ENCODE measurements around the gene TLK1. TPM values are rescaled to one million over a fixed set of nuclear protein-coding genes. Genes with fewer than 3 reads are reported as not detected.

TLK1 gene
- total and polyA plus RNA-seq, 4 donors: 12.3 to 61.8 (median 34.4) TPM

DNA sequence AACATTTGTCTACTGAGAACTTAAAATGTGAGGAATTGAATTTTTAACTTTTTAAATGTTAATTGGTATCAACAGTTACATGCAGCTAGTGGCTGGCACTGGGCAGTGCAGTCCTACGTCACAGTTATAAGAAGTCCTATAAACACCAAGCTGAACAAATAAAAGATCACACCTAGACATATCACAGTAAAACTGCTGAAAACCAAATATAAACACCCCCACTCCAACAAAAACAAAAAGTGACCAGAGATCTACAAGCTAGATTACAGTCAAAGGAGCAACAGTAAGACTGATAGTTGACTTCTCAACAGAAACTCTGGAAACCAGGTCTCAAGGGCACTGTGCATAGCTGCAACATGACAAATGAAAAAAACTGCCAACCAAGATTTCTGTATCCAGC, 19.4 kb downstream of the TLK1 start:
- peaks cover 0 to 4% of the 10 kb centered on the region in 2 donors for H3K4me1 ChIP-seq (ENCODE audit: control insufficient read depth in 1 of 2, insufficient read depth in 2 of 2, low read length in 2 of 2)
- 33 to 35% methylated on average over 1 of the region's 1 CpG for WGBS, 2 donors

DNA sequence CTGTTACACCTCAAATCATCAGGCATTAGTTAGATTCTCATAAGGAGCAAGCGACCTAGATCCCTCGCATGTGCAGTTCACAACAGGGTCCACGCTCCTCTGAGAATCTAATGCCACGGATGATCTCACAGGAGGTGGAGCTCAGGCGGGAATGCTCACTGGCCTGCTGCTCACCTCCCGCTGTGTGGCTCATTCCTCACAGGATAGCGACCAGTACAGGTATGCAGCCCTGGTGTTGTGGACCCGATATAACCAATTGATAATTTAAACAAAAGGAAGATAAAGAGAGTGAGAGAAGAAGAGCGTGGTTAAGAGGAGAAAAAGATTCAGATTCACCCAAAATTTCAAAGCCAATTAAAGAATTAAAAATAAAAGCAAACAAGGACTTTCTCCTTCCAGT, 20.8 kb downstream of the TLK1 start:
- peaks cover under 1 to 4% of the 10 kb centered on the region in 2 donors for H3K4me1 ChIP-seq (ENCODE audit: control insufficient read depth in 1 of 2, insufficient read depth in 2 of 2, low read length in 2 of 2)
- intact Hi-C loops (cut with DNase I): loop anchor here in 1 of 2 donors (2.0 kb wide), 1 partner anchor 19 kb away; no protein-coding TSS in a partner anchor
- H3K36me3 ChIP-seq (ENCODE audit: control insufficient read depth in 1 of 2, insufficient read depth in 2 of 2, low read length in 1 of 2): no peaks in the 10 kb centered on the region
- H3K4me3 ChIP-seq (ENCODE audit: low read length in 2 of 2): no peak overlapping the region
- no peaks in the 10 kb centered on the region for H3K27me3 ChIP-seq (ENCODE audit: control insufficient read depth in 1 of 2, insufficient read depth in 2 of 2, low read length in 1 of 2)
- DNase-seq (no peak), ATAC-seq (ENCODE audit: low FRiP score) (no peak)
- no peak overlapping the region for H3K27ac ChIP-seq (ENCODE audit: low read depth in 1 of 2, low read length in 2 of 2)
- 93 to 98% methylated on average over 9 of the region's 9 CpGs for WGBS, 2 donors
- H3K9me3 ChIP-seq (ENCODE audit: control insufficient read depth, low read length): no peaks in the 10 kb centered on the region

More for the DNA sequence above, 19.4 kb downstream of the TLK1 start:
- Histone ChIP-seq H3K27me3 (ENCODE audit: control insufficient read depth in 1 of 2, insufficient read depth in 2 of 2, low read length in 1 of 2) (no peaks in the 10 kb centered on the region), H3K4me3 (ENCODE audit: low read length in 2 of 2) (no peak overlapping the region), H3K36me3 (ENCODE audit: control insufficient read depth in 1 of 2, insufficient read depth in 2 of 2, low read length in 1 of 2) (no peaks in the 10 kb centered on the region), H3K9me3 (ENCODE audit: control insufficient read depth, low read length) (no peaks in the 10 kb centered on the region), H3K27ac (ENCODE audit: low read depth in 1 of 2, low read length in 2 of 2) (no peak overlapping the region)
- intact Hi-C loops (cut with DNase I): no loop called here
- ATAC-seq (ENCODE audit: low FRiP score) (no peak), DNase-seq (no peak)

DNA sequence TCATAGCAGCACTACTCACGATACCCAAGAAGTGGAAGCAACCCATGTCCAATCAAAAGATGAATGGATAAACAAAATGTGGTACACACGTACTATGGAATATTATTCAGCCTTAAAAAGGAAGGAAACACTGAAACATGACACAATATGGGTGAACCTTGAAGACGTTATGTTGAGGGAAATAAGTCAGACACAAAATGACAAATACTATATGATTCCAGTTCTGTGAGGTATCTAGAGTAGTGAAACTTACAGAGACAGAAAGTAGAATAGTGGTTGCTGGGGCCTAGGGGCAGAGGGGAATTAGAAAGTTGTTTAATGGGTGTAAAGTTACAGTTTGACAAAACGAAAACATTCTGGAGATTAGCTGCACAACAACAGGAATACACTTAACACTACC, 24.7 kb downstream of the TLK1 start:
- no peak for DNase-seq
- H3K27me3 ChIP-seq (ENCODE audit: control insufficient read depth in 1 of 2, insufficient read depth in 2 of 2, low read length in 1 of 2): no peaks in the 10 kb centered on the region
- 92% methylated on average over 4 of the region's 4 CpGs for WGBS, 2 donors

GRCh38 chr2:171134624-171135230, 26.0 kb downstream of the TLK1 start:
- Histone ChIP-seq H3K4me1 (ENCODE audit: control insufficient read depth in 1 of 2, insufficient read depth in 2 of 2, low read length in 2 of 2) (peaks cover 2 to 4% of the 10 kb centered on the region in 2 donors), H3K9me3 (ENCODE audit: control insufficient read depth, low read length) (no peaks in the 10 kb centered on the region), H3K4me3 (ENCODE audit: low read length in 2 of 2) (no peak overlapping the region), H3K36me3 (ENCODE audit: control insufficient read depth in 1 of 2, insufficient read depth in 2 of 2, low read length in 1 of 2) (no peaks in the 10 kb centered on the region), H3K27me3 (ENCODE audit: control insufficient read depth in 1 of 2, insufficient read depth in 2 of 2, low read length in 1 of 2) (no peaks in the 10 kb centered on the region), H3K27ac (ENCODE audit: low read depth in 1 of 2, low read length in 2 of 2) (no peak overlapping the region)
- no peak for DNase-seq
- WGBS, 2 donors: 96% methylated on average over 4 of the region's 4 CpGs
- intact Hi-C loops (cut with DNase I): no loop called here
- ATAC-seq (ENCODE audit: low FRiP score): no peak

More for the DNA sequence above, 24.7 kb downstream of the TLK1 start:
- Histone ChIP-seq H3K4me1 (ENCODE audit: control insufficient read depth in 1 of 2, insufficient read depth in 2 of 2, low read length in 2 of 2) (peaks cover 2 to 4% of the 10 kb centered on the region in 2 donors), H3K9me3 (ENCODE audit: control insufficient read depth, low read length) (no peaks in the 10 kb centered on the region), H3K36me3 (ENCODE audit: control insufficient read depth in 1 of 2, insufficient read depth in 2 of 2, low read length in 1 of 2) (no peaks in the 10 kb centered on the region), H3K27ac (ENCODE audit: low read depth in 1 of 2, low read length in 2 of 2) (no peak overlapping the region), H3K4me3 (ENCODE audit: low read length in 2 of 2) (no peak overlapping the region)
- no peak for ATAC-seq (ENCODE audit: low FRiP score)
- intact Hi-C loops (cut with DNase I): no loop called here

DNA sequence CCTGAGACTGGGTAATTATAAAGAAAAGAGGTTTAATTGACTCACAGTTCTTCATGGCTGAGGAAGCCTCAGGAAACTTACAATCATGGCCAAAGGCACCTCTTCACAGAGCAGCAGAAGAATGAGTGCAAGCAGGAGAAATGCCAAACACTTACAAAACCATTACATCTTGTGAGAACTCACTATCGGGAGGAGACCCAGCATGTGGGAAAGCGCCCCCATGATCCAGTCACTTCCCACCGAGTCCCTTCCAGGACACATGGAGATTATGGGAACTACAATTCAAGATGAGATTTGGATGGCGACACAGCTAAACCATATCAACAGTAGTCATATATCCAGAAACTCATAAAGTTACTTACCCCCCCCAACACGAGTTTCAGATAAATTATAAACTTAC, 28.6 kb downstream of the TLK1 start:
- intact Hi-C loops (cut with DNase I): no loop called here
- no peak overlapping the region for H3K27ac ChIP-seq (ENCODE audit: low read depth in 1 of 2, low read length in 2 of 2)
- no peaks in the 10 kb centered on the region for H3K36me3 ChIP-seq (ENCODE audit: control insufficient read depth in 1 of 2, insufficient read depth in 2 of 2, low read length in 1 of 2)
- no peak for ATAC-seq (ENCODE audit: low FRiP score)
- H3K4me1 ChIP-seq (ENCODE audit: control insufficient read depth in 1 of 2, insufficient read depth in 2 of 2, low read length in 2 of 2): peaks cover 2 to 4% of the 10 kb centered on the region in 2 donors
- WGBS, 2 donors: 76 to 87% methylated on average over 5 of the region's 5 CpGs
- DNase-seq: no peak
- no peak overlapping the region for H3K4me3 ChIP-seq (ENCODE audit: low read length in 2 of 2)
- H3K9me3 ChIP-seq (ENCODE audit: control insufficient read depth, low read length): no peaks in the 10 kb centered on the region
- no peaks in the 10 kb centered on the region for H3K27me3 ChIP-seq (ENCODE audit: control insufficient read depth in 1 of 2, insufficient read depth in 2 of 2, low read length in 1 of 2)

DNA sequence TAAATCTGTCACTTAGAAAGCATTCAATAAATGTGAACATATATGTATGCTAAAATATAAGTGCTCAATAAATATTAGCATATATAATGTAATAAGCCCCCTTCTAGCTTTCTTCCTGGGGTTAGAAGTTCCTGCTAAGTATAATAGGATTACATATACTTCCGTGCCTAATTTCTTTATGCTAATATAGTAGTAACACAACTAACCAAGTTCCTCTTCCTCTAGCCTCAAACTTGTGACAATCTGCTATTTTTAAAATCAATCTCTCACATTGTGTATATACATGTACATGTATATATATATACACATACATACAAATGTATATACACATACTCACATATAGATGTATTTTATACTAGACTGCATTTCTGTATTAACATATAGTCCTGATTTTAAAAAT, 32.2 kb downstream of the TLK1 start:
- 79 to 84% methylated on average over 1 of the region's 1 CpG for WGBS, 2 donors
- H3K27me3 ChIP-seq (ENCODE audit: control insufficient read depth in 1 of 2, insufficient read depth in 2 of 2, low read length in 1 of 2): no peaks in the 10 kb centered on the region
- H3K4me3 ChIP-seq (ENCODE audit: low read length in 2 of 2): no peak overlapping the region
- peaks cover 2 to 3% of the 10 kb centered on the region in 2 donors for H3K4me1 ChIP-seq (ENCODE audit: control insufficient read depth in 1 of 2, insufficient read depth in 2 of 2, low read length in 2 of 2)
- no peaks in the 10 kb centered on the region for H3K36me3 ChIP-seq (ENCODE audit: control insufficient read depth in 1 of 2, insufficient read depth in 2 of 2, low read length in 1 of 2)
- intact Hi-C loops (cut with DNase I): no loop called here
- no peak for DNase-seq
- ATAC-seq (ENCODE audit: low FRiP score): no peak
- H3K9me3 ChIP-seq (ENCODE audit: control insufficient read depth, low read length): no peaks in the 10 kb centered on the region
- H3K27ac ChIP-seq (ENCODE audit: low read depth in 1 of 2, low read length in 2 of 2): no peak overlapping the region

GRCh38 chr2:171124541-171124940, 36.2 kb downstream of the TLK1 start:
- H3K27ac ChIP-seq (ENCODE audit: low read depth in 1 of 2, low read length in 2 of 2): no peak overlapping the region
- ATAC-seq (ENCODE audit: low FRiP score): no peak
- no peaks in the 10 kb centered on the region for H3K27me3 ChIP-seq (ENCODE audit: control insufficient read depth in 1 of 2, insufficient read depth in 2 of 2, low read length in 1 of 2)
- no peak for DNase-seq
- WGBS, 2 donors: 83 to 88% methylated on average over 4 of the region's 4 CpGs
- H3K36me3 ChIP-seq (ENCODE audit: control insufficient read depth in 1 of 2, insufficient read depth in 2 of 2, low read length in 1 of 2): no peaks in the 10 kb centered on the region
- intact Hi-C loops (cut with DNase I): no loop called here
- no peak overlapping the region for H3K4me3 ChIP-seq (ENCODE audit: low read length in 2 of 2)
- peaks cover 0 to 3% of the 10 kb centered on the region in 2 donors for H3K4me1 ChIP-seq (ENCODE audit: control insufficient read depth in 1 of 2, insufficient read depth in 2 of 2, low read length in 2 of 2)
- H3K9me3 ChIP-seq (ENCODE audit: control insufficient read depth, low read length): no peaks in the 10 kb centered on the region

DNA sequence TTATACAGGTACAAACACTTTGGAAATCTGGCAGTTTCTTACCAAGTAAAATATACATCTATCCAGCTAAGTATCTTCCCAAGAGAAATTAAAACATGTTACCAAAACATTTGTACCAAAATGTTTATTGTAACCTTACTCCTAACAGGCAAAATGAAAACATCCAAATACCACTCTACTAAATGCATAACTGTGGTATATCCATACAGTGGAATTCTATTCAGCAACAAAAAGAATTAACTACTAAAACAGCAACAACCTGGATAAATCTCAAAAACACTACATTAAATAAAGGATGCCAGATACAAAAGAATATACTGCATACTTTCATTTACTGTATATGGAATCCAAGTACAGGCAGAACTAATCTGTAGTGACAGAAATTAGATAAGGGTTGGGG, 51.1 kb downstream of the TLK1 start:
- Histone ChIP-seq H3K36me3 (ENCODE audit: control insufficient read depth in 1 of 2, insufficient read depth in 2 of 2, low read length in 1 of 2) (no peaks in the 10 kb centered on the region), H3K4me1 (ENCODE audit: control insufficient read depth in 1 of 2, insufficient read depth in 2 of 2, low read length in 2 of 2) (no peaks in the 10 kb centered on the region), H3K9me3 (ENCODE audit: control insufficient read depth, low read length) (no peaks in the 10 kb centered on the region), H3K27me3 (ENCODE audit: control insufficient read depth in 1 of 2, insufficient read depth in 2 of 2, low read length in 1 of 2) (no peaks in the 10 kb centered on the region), H3K27ac (ENCODE audit: low read depth in 1 of 2, low read length in 2 of 2) (no peak overlapping the region), H3K4me3 (ENCODE audit: low read length in 2 of 2) (no peak overlapping the region)
- DNase-seq (no peak), ATAC-seq (ENCODE audit: low FRiP score) (no peak)
- intact Hi-C loops (cut with DNase I): no loop called here

DNA sequence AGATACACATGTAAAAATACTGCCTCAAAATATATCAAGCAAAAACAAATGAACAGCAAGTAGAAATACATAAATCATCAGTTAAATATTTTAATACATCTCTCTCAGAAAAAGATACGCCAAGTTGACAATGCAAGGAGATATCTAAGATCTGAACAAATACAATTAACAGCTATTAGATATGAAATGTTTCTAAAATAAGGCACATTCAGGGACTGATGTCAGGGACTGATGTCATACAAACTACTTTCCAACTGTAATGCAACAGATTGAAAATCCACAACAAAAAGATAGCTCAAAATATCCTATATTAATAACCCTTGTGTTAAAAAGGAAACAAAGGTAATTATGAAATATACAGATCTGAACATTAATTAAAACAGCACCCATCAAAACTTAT, 51.7 kb downstream of the TLK1 start:
- WGBS, 2 donors: 71 to 82% methylated on average over 1 of the region's 1 CpG
- H3K27me3 ChIP-seq (ENCODE audit: control insufficient read depth in 1 of 2, insufficient read depth in 2 of 2, low read length in 1 of 2): no peaks in the 10 kb centered on the region
- no peaks in the 10 kb centered on the region for H3K36me3 ChIP-seq (ENCODE audit: control insufficient read depth in 1 of 2, insufficient read depth in 2 of 2, low read length in 1 of 2)
- intact Hi-C loops (cut with DNase I): no loop called here
- no peaks in the 10 kb centered on the region for H3K4me1 ChIP-seq (ENCODE audit: control insufficient read depth in 1 of 2, insufficient read depth in 2 of 2, low read length in 2 of 2)
- no peak overlapping the region for H3K4me3 ChIP-seq (ENCODE audit: low read length in 2 of 2)
- DNase-seq: no peak
- no peak for ATAC-seq (ENCODE audit: low FRiP score)
- H3K9me3 ChIP-seq (ENCODE audit: control insufficient read depth, low read length): no peaks in the 10 kb centered on the region
- no peak overlapping the region for H3K27ac ChIP-seq (ENCODE audit: low read depth in 1 of 2, low read length in 2 of 2)
